GM12878 (cell line): ENCODE data around the gene USP46.

ENCODE experiments used
- BHLHE40 ChIP-seq, 2 experiments: fragments of 450-650 bp in 1 of 2; IDR thresholded peaks; 2 replicates each; pipeline ENCODE4 v1.6.1; 2011 to 2017; ENCODE audit warnings: low read depth in 2 of 2, borderline replicate concordance in 1 of 2, improper control_type of control experiment in 1 of 2, low read length in 1 of 2, mild to moderate bottlenecking in 1 of 2
- FOXK2 ChIP-seq: fragments of 450-650 bp; IDR thresholded peaks from 2 replicates; pipeline ENCODE4 v1.6.1; 2017; ENCODE audit warnings: mild to moderate bottlenecking, moderate library complexity
- MXI1 ChIP-seq: fragments of 150-350 bp; IDR thresholded peaks from 2 replicates; pipeline ENCODE4 v1.6.1; 2011; ENCODE audit warnings: low read depth, mild to moderate bottlenecking, inconsistent platforms, low read length, improper control_type of control experiment
- RB1 ChIP-seq: fragments of 450-650 bp; formaldehyde crosslinking; IDR thresholded peaks from 2 replicates; pipeline ENCODE4 v1.6.1; 2017; ENCODE audit warnings: mild to moderate bottlenecking, borderline replicate concordance
- SMC3 ChIP-seq: IDR thresholded peaks from 2 replicates; pipeline ENCODE4 v1.6.1; 2011; ENCODE audit warnings: low read length, improper control_type of control experiment, borderline replicate concordance
- TAF1 ChIP-seq: IDR thresholded peaks from 2 replicates; pipeline ENCODE4 v1.6.1; 2011; ENCODE audit warnings: mild to moderate bottlenecking, low read depth, low read length, borderline replicate concordance
- TF ChIP-seq, protein P1 (sequence below), 3 experiments: IDR thresholded peaks in 2 of 3; conservative IDR thresholded peaks in 1 of 3; 2 replicates each; pipeline ENCODE4 v1.5.1; 2011; ENCODE audit warnings: low read depth in 3 of 3, low read length in 3 of 3, mild to moderate bottlenecking in 3 of 3, control low read depth in 2 of 3, moderate library complexity in 2 of 3, inconsistent platforms in 1 of 3, mixed read lengths in 1 of 3; ENCODE audit not compliant: control insufficient read depth in 2 of 3, insufficient read depth in 1 of 3; ENCODE audit errors: extremely low read depth in 1 of 3
- TF ChIP-seq, protein P2 (sequence below): IDR thresholded peaks from 2 replicates; pipeline ENCODE4 v1.6.1; 2012; ENCODE audit warnings: low read depth, low read length, improper control_type of control experiment

GRCh38 chr4:52578951-52579350 is 80.2 kb downstream of the USP46 start:
- TF ChIP-seq RB1 (no peak), TAF1 (no peak), MXI1 (no peak), FOXK2 (no peak), SMC3 (no peak), BHLHE40 (IDR thresholded peaks at IDR 0.05; ENCODE audit: borderline replicate concordance in 1 of 2, low read depth in 2 of 2, low read length in 1 of 2) (no peak)
- TF ChIP-seq, protein P1, sequence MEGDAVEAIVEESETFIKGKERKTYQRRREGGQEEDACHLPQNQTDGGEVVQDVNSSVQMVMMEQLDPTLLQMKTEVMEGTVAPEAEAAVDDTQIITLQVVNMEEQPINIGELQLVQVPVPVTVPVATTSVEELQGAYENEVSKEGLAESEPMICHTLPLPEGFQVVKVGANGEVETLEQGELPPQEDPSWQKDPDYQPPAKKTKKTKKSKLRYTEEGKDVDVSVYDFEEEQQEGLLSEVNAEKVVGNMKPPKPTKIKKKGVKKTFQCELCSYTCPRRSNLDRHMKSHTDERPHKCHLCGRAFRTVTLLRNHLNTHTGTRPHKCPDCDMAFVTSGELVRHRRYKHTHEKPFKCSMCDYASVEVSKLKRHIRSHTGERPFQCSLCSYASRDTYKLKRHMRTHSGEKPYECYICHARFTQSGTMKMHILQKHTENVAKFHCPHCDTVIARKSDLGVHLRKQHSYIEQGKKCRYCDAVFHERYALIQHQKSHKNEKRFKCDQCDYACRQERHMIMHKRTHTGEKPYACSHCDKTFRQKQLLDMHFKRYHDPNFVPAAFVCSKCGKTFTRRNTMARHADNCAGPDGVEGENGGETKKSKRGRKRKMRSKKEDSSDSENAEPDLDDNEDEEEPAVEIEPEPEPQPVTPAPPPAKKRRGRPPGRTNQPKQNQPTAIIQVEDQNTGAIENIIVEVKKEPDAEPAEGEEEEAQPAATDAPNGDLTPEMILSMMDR (IDR thresholded peaks at IDR 0.05 in 2 of 3, conservative IDR thresholded peaks at IDR 0.05 in 1 of 3; ENCODE audit: control insufficient read depth in 2 of 3, extremely low read depth in 1 of 3, insufficient read depth in 1 of 3, low read depth in 3 of 3, low read length in 3 of 3) = no peak
- TF ChIP-seq, protein P2, sequence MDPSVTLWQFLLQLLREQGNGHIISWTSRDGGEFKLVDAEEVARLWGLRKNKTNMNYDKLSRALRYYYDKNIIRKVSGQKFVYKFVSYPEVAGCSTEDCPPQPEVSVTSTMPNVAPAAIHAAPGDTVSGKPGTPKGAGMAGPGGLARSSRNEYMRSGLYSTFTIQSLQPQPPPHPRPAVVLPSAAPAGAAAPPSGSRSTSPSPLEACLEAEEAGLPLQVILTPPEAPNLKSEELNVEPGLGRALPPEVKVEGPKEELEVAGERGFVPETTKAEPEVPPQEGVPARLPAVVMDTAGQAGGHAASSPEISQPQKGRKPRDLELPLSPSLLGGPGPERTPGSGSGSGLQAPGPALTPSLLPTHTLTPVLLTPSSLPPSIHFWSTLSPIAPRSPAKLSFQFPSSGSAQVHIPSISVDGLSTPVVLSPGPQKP = no peak
